Stimulated activated CD4-positive, alpha-beta T cell treated with anti-CD3 and anti-CD28 coated beads, Interleukin-4, amount 100 ng/mL, for 4 hours (primary cell): ENCODE data around the gene HOXB13.
A peak's percentile ranks its signal among the peaks of the same experiment; 100 is the strongest.
"Not testable (repeated sequence)": the region's sequence is repeated elsewhere in the genome, so short reads cannot be mapped to it uniquely, and the experiment has no call there.

Experiments used
- DNase-seq, 2 experiments: peaks; one replicate each; pipeline ENCODE4 v3.0.0-alpha.2; 2020

HOXB13 gene

DNA sequence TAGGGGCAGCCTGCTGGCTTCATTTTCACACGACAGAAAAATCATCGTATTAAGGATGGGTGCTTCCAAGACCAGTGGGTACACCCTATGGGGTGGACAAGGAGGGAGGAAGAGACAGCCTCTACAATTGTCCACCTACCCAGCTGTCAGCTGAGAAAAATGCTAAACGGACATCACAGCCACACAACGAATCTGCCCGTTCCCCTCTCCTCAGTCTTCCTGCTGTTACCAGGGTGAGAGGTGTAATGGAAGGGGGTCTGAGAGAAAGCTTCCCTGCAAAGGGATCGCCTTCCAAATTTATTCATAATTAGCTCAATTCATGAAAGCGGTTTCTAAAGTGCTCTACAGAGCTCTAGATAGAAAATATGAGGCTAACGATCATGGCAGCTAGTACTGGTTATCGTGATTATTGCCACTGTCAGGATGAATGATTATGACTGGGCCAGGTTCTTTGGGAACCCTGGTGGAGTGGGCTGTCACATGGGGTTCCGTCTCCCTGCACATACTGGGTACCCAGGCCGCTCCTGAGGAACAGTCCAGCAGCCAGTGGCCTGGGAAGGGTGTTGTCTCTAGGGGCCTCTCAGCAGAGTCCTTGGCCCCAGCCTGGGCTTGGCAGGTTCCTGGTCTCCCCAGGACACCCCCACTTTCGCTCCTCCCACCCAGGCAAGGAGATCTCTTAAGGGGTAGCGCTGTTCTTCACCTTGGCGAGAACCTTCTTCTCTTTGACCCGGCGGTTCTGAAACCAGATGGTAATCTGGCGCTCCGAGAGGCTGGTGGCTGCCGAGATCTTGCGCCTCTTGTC lies 2.2 kb downstream of the HOXB13 start:
- DNase-seq: no peak

DNA sequence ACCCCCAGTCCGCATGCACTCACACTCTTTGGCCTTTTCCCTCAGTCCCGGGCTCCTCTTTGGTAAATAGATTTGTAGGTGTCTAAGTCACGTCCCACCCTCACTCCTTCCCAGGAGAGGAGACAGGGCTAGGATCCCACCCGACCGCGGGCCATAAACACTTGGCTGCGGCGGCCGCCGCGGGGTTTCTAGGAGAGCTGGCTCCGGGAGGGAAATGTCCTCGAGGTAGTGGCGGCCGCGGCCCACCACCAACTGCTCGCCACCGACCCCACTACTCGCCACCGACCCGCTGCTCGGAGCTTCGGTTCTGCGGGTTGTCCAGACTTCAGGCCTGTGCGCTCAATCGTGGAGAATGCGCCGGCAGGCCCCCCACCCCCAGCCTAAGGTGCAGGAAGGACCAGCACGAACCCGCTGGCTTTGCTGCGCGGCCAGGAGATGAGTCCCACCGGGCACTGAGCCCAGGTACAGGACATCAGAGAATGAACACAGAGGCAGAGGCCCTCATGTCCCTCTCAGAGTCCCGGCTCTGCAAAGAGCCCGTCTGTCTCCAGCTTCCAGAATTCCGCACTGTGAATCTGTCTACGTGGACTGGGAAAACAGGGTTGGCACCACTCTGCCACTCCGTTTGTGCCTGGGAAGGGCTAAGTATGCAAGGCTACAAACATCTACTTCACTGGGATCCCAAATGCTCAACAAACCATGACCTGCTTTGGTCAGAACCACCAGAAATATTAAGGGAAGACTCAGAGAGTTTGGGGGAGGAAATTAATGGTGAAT lies 3.1 kb downstream of the HOXB13 start:
- no peak for DNase-seq

DNA sequence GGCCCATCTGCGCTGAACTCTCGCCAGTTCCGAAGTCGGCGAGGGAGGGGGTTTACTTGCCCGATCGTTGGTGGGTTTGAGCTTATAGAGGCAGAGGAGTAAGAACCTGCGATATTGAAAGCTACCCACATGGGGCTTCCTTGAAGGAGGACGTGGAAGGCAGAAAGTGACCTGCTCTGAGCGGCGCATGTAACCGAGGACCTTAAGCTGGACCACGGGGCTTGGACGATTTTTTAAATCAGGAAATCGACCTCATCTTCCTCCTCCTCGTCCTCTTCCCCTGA lies 3.6 kb downstream of the HOXB13 start:
- no peak for DNase-seq

DNA sequence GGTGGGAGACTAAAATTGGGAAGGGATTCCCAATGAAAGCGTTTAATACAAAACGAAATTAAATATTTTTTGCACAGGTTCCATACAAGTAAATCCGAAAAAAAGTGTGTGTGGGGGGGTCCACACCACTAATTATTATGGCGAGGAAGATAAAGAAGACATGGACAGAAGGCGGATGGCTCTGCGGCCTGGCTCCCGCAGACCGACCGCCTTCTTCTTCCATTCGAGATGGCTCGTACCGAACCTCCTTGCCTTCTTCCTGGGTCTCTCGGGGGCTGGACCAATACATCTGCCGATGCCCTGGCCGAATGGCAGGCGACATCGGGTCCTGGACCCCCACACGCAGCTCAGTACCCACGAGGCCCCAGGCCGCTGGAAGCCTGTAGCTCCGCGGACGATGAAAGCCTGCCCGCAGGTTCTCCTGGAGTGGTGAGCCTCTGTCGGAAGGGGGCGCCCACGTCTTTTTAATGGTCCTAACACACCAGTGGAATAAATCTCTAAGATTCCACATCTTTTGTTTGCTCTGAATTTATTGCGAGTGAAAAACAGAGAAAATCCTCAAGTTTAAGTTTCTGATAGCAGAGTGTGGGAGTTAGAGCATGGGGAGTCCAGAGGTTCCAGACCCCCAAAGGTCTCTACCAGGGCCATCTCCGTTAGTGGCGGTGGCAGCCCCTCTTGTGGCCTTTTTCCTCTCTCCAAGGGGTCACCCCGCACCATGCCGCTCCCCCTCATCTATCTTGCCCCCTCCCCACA lies 4.1 kb downstream of the HOXB13 start:
- DNase-seq: peak; percentile 68 to 75

DNA sequence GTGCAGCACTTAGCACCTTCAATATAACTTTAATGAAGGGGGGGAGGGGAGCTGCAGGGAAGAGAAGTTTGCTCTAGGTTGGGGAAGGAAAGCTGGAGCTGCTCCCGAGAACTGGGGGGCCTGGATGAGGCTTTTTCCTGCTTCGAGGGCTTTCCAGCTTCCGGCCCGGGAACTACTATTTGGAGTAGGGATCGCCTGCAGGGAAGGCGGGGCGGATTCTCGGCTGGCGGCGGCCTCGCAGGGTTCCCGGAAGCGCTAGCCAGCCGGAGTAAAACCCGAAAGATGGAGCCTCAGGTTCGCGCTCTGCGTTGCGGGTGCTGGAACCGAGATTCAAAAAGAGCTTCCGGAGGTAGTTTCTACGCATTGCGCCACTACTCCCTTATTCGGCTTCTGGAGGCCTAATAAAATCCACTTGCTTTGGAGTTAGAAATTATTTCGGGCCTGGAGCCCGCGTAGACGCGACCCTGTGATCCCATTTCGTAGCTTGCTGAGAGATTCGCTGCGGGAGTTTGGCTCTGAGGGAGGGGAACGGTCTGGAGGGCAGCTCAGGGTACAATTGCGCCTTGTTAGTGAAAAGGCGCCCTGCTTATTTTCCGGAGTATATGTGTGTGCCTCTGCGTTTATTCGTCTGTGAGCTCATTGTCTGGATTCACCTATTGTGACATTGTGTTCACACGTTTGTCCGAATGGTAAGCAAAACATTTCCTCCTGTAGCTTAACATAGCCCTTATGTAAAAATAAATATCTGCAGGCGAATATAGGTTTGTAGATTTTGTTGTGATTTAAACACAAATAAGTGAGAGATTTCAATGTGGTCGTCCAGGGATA lies 4.9 kb downstream of the HOXB13 start:
- DNase-seq: no peak

DNA sequence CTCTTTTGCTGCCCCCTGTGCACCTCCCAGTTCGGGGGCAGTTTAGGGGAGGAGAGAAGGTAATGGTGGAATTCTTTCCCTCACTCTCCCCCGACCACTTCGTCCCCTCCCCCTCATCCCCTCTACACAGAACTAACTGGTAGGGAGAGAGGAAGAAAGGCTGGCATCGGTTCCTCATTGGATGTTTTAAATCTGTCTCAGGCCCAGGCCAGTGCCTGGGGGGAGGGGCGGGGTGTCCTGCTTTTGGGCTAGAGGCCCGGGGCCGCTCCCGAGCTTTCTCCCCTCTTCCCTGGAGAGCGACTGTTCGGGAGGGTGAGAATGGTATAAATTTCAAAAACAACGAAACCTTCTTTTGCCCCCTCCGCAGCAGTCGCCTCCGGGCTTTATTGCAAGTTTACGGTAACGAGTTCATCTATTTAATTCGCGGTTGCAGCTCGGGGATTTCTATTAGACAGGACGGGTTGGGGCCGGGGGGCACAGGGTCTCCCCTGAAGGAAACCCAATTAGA lies 5.6 kb downstream of the HOXB13 start, which contains the start of gene PRAC2:
TSS of gene PRAC2 (plus strand) at position 271 of the 508 bp plus-strand sequence. CDS start 1,226 bp downstream, outside the sequence.
- no peak for DNase-seq

DNA sequence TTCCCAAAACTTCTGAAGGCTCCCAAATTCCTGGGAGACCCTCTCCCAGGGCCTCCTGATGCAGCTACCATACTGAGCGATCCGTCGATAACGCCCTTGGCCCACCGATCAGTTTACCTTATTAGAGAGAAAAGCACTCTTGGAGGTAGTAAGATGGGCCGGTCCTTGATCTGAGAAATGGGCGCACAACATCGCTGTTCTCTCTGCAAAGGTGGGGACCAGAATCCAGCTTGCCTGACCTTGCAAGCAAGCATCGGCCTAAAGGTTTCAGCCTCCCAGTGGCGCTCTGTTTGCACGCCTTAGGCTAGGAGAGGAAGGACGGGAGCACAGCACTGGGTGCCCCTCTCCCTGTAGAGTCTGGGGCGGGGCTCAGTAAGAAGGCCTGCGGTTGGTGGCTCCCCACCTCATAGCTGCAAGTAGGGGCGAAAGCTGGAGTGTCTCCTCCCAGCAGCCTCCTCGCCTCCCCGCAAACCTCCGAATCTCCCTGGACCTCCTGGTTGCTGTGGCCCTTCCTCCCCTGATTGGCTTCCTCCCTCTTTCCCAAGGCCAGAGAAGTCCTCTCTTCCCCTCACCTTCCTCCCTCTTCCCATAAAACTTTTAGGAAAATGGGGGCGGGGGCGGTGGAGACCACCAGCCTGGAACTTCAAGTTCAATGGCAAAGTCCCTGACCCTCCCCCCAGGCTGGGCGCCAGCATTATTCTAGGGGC lies 6.2 kb downstream of the HOXB13 start, which contains the start of gene PRAC1:
TSS of gene PRAC1 (minus strand) at position 318 of the 707 bp plus-strand sequence. CDS start at position 192, 126 bp downstream.
- no peak for DNase-seq

DNA sequence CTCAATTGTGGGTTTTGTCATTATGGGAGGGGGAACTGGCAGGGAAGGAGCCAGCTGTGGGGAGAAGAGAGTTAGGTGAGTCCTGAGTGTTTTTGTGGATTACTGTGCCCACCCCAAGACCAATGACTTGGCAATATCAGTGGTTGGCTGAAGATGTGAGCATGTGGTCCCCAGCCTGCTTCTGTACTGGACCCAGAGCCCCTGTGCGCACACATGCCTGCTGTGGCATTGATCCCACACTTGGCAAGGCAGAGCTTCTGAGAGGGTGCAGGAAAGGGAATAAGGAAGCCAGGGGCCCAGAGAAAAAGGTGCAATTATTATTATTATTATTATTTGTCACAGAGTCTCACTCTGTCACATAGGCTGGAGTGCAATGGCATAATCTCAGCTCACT lies 7.5 kb downstream of the HOXB13 start:
- no peak for DNase-seq

DNA sequence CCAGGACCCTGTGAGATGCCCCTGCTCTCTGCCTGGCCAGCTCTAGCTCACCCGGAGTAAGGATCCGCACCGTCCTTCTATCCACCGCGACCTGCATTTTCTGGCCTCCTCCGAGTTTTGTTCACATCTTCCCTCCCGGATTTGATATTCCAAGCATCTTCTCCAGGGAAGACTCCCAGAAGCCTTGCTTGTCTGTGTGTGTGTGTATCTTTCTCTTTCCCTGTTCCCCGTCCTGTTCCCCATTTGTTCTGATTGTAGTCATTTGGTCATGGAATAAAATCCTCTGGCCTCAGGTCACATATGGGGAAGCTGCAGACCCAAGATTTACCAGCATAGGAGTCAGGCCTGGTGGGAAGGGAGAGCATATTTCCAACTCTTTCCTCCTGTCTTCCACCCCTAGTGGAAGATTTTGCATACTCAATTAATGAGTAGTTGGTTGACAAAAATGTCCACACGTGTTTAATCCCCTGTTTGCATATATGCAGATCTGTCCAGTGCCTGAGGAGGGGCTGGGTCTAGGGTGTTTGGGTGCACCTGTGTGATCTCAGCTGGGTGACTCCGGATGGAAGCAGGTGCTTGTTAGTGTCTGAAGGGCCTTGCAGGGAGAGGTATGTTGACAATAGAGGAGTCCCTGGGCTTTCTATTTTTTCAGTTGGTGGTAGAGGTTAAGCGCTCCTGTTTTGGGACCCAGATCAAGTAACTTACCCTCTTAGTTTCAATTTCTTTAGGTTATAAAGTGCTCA lies 8.1 kb downstream of the HOXB13 start:
- DNase-seq: no peak

DNA sequence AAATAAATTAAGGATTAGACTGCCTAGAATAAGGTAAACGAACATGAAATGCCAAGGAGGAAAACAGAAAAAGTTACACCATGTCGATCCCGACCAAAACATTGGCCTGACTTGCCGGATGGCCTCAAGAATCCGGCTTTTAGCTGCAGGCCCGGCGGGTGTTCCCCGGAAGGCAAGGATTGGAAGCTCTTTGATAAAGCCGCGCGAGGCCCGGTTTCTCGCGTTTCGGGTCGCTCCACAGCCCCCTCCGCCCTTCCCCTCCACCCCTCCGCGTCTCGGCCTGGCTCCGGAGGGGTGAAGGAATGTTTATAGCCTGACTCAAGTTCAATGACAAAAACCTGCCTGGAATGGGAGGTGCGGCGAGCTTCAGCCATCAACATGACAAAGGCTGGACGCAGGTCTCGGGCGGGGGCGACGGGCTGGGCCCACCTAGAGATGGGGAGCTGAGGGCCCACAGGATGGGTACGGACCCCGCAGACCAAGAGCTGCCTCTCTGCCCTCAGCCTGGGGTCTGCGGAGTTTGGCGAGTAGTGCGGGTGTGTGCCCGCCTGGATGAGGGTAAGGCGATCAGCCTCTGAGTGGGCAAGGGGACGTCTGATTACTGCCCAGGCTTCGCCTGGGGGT lies 8.8 kb downstream of the HOXB13 start:
- DNase-seq: no peak

DNA sequence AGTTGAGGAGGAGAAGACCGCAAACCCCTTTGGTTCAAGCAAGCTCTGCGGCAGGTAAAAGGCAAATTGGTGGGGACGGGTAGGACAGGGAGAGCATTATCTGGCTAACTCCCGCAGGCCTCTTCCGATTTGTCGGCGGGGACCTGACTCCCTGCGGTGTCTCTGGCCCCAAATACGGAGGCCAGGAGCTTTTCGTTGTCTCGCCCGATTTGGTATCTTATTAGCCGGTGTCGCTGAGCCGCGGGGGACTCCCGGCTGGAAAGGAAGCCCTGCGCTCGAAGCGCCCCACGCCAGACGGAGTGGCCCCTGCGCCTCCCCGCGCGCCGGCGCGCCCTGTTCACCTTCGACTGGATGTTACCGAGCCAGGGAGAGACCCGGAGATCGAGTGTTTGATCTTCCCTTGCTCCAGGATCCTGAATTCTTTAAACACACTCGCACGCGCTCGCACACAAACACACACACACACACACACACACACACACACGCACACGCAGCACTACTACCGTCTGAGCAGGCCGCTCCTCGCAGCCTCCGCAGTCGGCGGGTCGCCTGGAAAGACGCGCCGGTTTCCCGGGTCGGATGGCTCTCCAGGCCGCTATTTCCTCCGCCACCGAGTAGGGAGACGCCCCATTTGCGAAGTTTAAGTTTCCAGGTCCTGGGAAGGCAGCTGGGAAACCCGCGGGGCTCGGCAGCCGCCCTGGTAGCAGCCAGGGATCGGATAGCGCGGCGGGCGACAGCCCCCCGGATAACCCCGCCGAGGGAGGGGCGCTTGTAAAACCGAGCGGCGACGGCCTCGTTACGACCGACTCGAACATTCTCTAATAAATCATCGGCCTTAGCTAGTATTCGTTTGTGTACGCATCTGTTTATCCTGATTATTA lies 9.5 kb downstream of the HOXB13 start:
- no peak for DNase-seq

DNA sequence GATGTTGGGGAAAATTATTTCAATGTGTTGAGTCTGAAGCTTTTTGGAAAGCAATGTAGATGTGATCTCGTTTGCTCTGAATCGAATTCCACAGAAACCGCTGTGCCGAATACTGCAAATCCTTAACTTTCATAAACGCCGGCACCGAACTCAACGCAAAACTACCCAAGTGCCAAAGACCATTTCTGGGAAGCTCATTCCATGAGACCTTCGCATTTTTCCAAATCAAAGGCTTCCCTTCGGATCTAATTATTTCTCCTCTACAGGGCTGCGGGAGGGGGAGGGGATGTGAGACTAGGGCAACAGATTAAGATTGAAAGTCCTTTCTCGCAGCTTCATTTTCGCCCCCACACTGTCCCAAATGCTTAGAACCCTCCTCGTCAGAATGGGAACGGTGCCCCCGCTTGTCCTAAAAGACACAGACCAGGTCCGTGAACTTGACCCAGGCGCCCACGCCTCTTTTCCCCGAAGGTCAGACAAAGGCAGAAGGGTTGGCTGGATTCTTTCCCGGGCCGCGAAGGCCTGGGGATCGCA lies 10.3 kb downstream of the HOXB13 start:
- no peak for DNase-seq

DNA sequence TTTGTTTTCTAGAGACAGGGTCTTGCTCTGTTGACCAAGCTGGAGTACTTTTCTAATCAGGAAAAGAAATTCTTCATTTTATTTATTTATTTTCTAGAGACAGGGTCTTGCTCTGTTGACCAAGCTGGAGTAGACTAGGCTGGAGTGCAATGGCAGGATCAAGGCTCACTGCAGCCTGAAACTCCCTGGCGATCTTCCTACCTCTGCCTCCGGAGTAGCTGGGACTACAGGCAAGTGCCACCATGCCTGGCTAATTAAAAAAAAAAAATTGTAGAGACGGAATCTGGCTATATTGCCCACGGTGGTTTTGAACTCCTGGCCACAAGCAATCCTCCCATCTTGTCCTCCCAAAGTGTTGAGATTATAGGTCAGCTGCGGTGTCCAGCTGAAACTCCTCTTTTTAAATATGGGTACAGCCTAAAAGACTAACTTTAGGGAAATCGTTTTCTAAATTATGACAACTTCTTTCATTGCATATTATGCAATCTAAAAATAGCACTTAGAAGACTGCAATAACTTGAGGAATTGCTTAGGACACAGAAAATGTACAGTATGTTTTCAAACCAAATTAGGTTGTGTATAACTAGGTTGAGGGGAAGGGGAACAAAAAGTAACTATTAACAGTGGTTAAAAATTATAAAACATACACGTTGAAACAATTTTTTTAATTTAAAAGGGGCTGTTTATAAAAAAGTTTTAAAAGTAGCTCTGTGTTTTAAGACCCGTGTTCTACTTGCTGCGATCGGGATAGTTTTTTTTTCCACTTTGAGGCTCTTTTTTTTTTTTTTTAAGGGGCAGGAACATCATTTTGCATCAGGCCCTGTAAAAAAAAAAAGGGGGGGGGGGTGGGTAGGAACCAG lies 11.0 kb downstream of the HOXB13 start:
- no peak for DNase-seq

DNA sequence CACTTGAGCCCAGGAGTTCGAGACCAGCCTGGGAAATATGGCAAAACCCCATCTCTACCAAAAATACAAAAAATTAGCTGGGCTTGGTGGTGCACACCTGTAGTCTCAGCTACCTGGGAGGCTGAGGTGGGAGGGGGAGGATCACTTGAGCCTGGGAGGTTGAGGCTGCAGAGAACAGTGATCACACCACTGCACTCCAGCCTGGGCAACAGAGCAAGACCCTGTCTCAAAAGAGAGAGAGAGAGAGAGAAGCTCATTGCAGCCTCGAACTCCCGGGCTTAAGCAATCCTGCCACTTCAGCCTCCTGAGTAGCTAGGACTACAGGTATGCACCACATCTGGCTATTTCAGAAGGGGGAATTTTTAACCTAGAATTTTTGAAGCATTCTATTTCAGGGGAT lies 12.0 kb downstream of the HOXB13 start:
- not testable (repeated sequence) for DNase-seq

DNA sequence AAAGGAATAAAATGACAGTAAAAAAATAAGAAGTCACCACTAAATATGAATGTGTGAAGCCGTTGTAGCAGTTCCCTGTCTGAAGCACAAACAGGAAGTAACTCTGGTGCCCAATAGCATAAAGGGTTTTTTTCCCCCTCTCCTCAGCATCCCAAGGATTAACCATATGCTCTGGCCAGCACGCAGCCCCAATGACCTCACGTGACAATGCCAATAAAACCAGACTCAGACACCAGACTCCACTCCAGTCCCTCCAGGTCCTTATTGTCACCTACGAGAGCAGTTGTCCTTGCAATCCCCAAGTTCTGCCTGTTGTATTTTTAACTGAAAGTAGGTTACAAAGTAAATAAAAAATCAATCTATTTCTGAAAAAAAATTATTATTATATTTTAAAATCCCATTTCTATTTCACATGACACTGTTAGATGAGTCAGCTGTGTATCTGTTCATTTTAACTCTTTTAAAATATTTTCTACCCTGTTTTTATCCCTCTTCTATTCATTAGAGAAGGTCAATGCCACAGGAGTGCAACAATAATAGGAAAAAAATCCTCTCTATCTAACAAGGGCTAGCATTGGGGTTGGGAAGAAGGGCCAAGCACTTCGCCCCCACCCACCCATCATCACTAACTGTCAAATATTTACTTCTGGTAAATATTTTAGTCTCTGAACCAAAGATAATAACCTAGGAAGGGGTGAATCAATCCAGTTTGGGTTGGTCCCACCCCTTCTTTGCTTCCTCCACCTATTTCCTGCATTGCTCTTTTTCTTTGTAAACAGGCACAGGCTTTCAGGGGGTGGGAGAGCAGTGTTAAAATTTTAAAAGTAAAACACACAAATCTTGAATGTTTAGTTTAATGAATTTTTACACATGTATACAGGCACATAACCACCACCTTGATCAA lies 12.8 kb downstream of the HOXB13 start:
- no peak for DNase-seq

DNA sequence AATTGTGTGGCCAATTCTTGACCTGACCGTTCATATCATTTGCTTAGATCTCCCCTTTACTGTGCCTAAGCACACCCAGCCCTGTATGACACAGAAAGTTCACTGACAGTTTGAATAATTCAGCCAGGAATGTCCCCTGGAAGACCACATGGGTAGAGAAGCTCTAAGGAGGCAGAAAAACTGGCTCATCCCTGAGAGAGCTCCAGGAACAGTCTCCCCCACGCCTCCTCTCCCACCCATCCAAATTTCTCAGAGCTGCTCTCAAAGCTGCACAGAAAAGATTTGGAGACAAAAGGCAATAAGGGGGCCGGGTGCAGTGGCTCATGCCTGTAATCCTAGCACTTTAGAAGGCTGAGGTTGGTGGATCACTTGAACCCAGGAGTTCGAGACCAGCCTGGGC lies 17.4 kb downstream of the HOXB13 start:
- DNase-seq: no peak
